Measurements from ENCODE around the gene CORO1C. TPM values are rescaled to one million over a fixed set of nuclear protein-coding genes. Genes with fewer than 3 reads are reported as not detected.

CORO1C gene
- total RNA-seq, 2 donors from 2014 or later, result 59.6 to 70.7 TPM

DNA sequence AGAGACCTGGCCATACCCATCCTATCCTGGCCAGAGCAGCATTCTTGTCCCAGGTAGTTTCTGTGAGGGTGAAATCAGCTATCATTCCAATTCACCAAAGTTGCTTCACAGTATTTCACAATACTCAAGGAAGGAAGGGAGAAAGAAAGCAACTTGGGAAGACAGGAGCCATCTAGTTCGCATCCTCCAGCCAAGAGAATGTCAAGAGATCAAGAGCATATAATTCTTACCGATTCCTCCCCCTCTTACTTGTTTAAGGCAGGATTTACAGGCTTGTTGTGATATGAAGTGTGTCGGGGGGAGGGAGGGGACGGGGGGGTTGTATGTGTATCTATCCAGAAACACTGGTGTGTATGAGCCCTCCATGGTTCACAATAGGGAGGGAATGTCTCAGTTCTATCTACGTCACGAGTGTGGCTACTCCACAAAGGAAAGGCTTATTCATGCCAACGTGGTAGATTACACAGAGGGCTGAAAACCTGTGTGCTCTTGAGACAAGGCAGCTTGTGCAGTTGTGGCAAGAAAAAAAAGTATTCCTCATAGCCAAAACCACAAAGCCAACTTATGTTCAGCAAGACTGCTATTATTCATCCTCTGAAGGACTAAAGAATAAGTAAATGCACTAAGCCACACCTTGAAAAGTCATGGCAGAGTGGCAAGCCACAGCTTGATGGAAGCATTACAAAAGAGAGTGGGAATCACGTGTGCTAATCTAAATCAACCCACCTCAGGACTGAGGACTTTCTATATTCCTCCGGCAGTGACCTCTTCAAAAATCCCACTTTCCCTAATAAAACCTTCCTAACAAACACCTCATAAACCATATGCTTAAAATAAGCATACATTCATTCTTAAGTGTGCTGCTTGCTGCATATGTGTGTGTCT is 35.0 kb downstream of the CORO1C start:
- Histone ChIP-seq H3K4me3 (no peak overlapping the region), H3K9me3 (no peaks in the 10 kb centered on the region), H3K36me3 (peaks cover 31% of the 10 kb centered on the region), H3K4me1 (peaks cover 0 to 75% of the 10 kb centered on the region in 2 donors), H3K27ac (peak overlapping the region; percentile 69 to 98), H3K27me3 (no peaks in the 10 kb centered on the region)
- DNase-seq (ENCODE audit: low spot score), result no peak
- TF ChIP-seq, protein P1, sequence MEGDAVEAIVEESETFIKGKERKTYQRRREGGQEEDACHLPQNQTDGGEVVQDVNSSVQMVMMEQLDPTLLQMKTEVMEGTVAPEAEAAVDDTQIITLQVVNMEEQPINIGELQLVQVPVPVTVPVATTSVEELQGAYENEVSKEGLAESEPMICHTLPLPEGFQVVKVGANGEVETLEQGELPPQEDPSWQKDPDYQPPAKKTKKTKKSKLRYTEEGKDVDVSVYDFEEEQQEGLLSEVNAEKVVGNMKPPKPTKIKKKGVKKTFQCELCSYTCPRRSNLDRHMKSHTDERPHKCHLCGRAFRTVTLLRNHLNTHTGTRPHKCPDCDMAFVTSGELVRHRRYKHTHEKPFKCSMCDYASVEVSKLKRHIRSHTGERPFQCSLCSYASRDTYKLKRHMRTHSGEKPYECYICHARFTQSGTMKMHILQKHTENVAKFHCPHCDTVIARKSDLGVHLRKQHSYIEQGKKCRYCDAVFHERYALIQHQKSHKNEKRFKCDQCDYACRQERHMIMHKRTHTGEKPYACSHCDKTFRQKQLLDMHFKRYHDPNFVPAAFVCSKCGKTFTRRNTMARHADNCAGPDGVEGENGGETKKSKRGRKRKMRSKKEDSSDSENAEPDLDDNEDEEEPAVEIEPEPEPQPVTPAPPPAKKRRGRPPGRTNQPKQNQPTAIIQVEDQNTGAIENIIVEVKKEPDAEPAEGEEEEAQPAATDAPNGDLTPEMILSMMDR (IDR thresholded peaks at IDR 0.05), result no peak

DNA sequence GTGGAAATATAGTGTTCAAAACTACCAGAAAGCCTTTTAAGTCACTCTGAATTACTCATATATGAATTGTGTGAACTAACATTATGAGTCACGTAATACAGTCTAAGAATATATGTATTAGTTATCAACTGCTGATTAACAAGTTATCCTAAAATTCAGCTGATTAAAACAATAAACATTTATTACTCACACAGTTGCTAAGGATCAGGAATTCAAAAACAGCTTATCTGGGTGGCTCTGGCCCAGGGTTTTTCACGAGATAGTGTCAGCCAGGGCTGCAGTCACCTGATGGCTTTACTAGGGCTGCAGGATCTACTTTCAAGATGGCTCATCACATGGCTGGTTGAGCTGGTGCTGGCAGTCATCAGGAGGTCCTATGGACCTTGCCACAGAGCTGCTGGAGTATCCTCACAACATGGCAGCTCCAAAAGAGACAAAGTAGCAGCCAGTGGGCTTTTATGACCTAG is 36.5 kb downstream of the CORO1C start:
- Histone ChIP-seq H3K27me3 (no peaks in the 10 kb centered on the region), H3K4me1 (peaks cover 0 to 76% of the 10 kb centered on the region in 2 donors), H3K36me3 (peaks cover 20% of the 10 kb centered on the region), H3K27ac (peak overlapping the region; percentile 69 to 98), H3K9me3 (no peaks in the 10 kb centered on the region), H3K4me3 (no peak overlapping the region)
- DNase-seq (ENCODE audit: low spot score), result no peak
- TF ChIP-seq, protein P1 (IDR thresholded peaks at IDR 0.05), result no peak

DNA sequence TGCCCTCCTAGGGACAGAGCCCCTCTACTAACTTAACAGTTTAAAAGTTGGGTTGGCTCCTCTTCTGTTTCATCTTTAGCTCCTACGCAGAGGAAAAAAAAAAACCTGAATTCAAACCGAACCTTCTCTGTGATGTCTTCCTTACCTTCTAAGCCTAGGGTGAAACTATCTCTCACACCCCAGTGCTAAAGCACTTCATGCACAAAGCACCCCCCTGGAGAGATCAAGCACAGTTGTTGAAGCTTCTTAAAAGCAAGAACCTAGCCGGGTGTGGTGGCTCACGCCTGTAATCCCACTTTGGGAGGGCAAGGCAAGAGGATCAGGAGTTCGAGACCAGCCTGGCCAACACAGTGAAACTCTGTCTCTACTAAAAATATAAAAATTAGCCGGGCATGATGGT is 37.6 kb downstream of the CORO1C start:
- Histone ChIP-seq H3K27me3 (no peaks in the 10 kb centered on the region), H3K27ac (peak overlapping the region; percentile 96 to 98), H3K4me3 (no peak overlapping the region), H3K36me3 (peaks cover 10% of the 10 kb centered on the region), H3K9me3 (no peaks in the 10 kb centered on the region), H3K4me1 (peaks cover 0 to 78% of the 10 kb centered on the region in 2 donors)
- TF ChIP-seq, protein P1 (IDR thresholded peaks at IDR 0.05), result no peak
- DNase-seq (ENCODE audit: low spot score), result no peak

DNA sequence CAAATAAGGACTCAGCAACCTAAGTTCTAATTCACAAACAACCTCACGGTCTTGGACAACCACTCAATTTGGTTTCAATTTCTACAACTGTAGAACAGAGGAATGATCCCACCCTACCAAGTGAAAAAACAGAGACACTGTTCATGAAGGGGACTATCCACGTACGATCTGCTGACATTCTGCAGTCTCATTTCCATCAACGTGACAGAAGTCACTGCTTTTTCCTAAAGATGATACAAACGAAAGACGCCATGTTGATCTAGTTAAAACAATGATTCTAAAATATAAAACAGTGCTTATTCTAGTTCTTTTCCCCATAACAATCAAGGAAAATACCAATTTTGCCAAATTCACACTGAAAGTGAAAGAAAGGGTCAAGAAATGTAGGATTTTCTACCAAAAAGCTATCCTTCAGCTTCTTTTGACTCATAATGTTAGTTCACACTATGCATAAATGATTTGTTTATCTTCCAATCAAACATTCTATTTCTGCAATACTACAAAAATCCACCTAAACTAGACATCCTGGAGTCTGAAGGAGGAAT is 38.1 kb downstream of the CORO1C start:
- no peak overlapping the region for H3K4me3 ChIP-seq
- H3K27ac ChIP-seq, result peak overlapping the region; percentile 96 to 98
- no peaks in the 10 kb centered on the region for H3K9me3 ChIP-seq
- peaks cover 5% of the 10 kb centered on the region for H3K36me3 ChIP-seq
- H3K27me3 ChIP-seq, result no peaks in the 10 kb centered on the region
- peaks cover 0 to 83% of the 10 kb centered on the region in 2 donors for H3K4me1 ChIP-seq
- DNase-seq (ENCODE audit: low spot score), result no peak
- TF ChIP-seq, protein P1 (IDR thresholded peaks at IDR 0.05), result no peak

DNA sequence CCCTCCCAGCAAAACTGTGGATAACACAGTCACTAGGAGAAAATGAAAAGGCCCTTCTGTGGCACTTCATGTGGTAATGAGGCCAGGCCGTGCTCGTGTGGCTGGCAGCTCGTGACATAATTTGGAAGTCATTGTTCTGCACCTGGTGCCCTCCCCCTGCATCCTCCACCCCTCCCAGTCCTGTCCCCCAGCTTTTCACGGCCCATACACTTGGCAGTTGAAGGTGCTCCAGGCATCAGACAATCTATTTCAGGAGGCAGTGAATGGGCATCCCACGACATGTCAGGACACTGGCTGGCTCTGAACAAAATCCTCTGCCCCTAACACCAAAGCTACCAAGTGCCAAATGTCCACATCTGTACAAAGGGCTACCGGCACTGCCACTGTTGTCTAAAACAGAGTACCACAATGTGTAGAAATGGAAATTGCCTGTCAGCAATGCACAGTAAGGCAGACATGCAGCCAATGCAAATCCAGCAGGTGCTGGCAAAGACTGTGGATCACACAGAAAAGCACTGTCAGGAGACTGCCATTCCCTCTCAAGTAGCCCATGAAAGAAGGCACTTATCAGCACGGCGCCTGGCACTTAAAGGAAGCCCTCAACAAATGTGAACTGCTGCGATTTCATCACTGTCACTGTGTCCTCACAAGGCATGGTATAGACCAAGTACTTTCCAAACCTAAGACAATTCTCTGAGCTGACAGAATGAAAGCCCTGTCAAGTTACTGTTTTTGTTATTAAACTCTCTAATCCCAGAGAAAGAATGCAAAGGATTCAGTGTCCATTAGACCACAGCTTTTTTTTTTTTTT is 39.1 kb downstream of the CORO1C start:
- no peak for DNase-seq (ENCODE audit: low spot score)
- Histone ChIP-seq H3K4me3 (peak overlapping the region; percentile 2 to 3), H3K36me3 (no peaks in the 10 kb centered on the region), H3K27me3 (no peaks in the 10 kb centered on the region), H3K9me3 (no peaks in the 10 kb centered on the region), H3K4me1 (peaks cover 0 to 87% of the 10 kb centered on the region in 2 donors), H3K27ac (peak overlapping the region; percentile 96 to 98)
- TF ChIP-seq, protein P1 (IDR thresholded peaks at IDR 0.05), result no peak

Data from right atrium auricular region (tissue), 2 donors.